Measurements from ENCODE around the gene KCNT2.

KCNT2 gene

GRCh38 chr1:196393742-196394141, 214.5 kb downstream of the KCNT2 start:
- peak; percentile 75 for DNase-seq (ENCODE audit: low read depth)
- no peak overlapping the region for H3K4me3 ChIP-seq (ENCODE audit: low read length)
- no peak for TF ChIP-seq CTCF (conservative IDR thresholded peaks at IDR 0.05; ENCODE audit: low read depth, low read length)

DNA sequence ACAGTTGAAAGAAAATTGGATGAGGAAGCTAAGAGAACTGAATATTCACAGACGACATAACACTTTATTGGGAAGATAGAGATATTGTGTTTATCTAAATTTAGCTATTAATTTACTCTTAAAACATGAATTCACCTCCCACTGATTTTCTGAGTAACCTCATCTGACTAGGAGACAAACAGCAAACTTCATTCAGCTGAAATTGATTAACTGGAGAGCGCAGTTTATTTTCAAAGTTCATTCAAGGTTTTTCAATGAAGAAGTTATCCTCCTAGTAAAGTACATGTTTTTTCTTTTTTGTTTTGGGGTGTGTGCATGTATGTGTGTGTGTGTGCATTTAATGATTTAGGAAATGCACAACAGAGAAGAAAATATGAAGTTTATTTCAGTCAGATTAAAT, 215.0 kb downstream of the KCNT2 start:
- no peak overlapping the region for H3K4me3 ChIP-seq (ENCODE audit: low read length)
- no peak for TF ChIP-seq CTCF (conservative IDR thresholded peaks at IDR 0.05; ENCODE audit: low read depth, low read length)
- no peak for DNase-seq (ENCODE audit: low read depth)

DNA sequence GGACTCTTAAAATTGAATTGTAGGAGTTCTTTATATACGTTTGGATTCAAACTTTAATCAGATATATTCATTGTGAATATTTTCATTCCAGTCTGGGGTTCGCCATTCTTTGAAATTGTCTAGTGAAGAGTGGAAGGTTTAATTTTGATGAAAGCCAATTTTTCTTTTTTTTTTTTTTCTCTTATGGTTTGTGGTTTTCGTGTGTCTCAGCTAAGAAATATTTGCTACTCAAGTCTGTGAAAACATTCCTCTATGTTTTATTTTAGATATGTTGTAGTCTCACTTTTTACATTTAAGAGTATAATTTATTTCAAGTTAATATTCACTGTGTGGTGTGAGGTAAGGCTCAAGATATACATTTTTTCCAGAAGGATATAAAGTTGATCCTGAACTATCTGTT, 220.5 kb downstream of the KCNT2 start:
- no peak for TF ChIP-seq CTCF (conservative IDR thresholded peaks at IDR 0.05; ENCODE audit: low read depth, low read length)
- H3K4me3 ChIP-seq (ENCODE audit: low read length) = no peak overlapping the region
- no peak for DNase-seq (ENCODE audit: low read depth)

DNA sequence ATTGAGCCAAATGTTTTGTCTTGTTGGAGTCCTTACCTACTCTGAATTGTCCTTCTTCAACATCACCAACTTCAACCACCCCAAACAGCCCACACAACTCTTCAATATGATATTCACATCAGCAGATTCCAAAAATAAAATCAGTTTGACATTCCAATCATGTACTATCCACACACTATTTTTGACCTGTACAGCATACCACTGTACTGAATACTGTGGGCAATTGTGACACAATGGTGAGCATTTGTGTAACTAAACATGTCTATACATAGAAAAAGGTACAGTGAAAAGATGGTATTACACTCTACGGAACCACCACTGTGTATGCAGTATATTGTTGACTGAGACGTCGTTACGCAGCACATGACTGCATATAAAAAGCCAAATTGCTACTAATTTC, 223.1 kb downstream of the KCNT2 start:
- no peak for DNase-seq (ENCODE audit: low read depth)
- no peak overlapping the region for H3K4me3 ChIP-seq (ENCODE audit: low read length)
- no peak for TF ChIP-seq CTCF (conservative IDR thresholded peaks at IDR 0.05; ENCODE audit: low read depth, low read length)

- DNase-seq (ENCODE audit: low read depth) = no peak
Measured at GRCh38 chr1:196382383-196382782, 225.9 kb downstream of the KCNT2 start.

DNA sequence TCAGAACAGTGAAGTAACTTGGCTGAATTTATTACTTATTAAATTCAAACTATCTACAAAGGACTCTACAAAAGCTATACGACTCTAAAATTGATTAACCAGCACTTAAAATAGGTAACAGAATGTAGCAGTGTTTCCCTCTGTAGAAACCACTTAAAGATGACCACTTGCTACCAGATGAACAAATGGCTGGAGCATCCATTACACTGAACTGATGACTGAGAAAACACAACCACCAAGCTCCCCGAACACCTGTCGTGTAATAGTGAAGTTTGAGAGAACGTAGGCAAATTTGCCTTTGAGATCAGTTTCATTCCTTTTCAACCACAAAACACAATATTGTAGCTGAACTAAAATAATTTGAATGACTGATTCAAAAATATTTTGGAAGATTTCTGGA, 226.7 kb downstream of the KCNT2 start:
- no peak for TF ChIP-seq CTCF (conservative IDR thresholded peaks at IDR 0.05; ENCODE audit: low read depth, low read length)
- no peak overlapping the region for H3K4me3 ChIP-seq (ENCODE audit: low read length)
- DNase-seq (ENCODE audit: low read depth) = no peak

More at GRCh38 chr1:196382383-196382782, 225.9 kb downstream of the KCNT2 start:
- H3K4me3 ChIP-seq (ENCODE audit: low read length) = no peak overlapping the region
- no peak for TF ChIP-seq CTCF (conservative IDR thresholded peaks at IDR 0.05; ENCODE audit: low read depth, low read length)

GRCh38 chr1:196380316-196380715, 227.9 kb downstream of the KCNT2 start:
- TF ChIP-seq CTCF (conservative IDR thresholded peaks at IDR 0.05; ENCODE audit: low read depth, low read length) = no peak
- H3K4me3 ChIP-seq (ENCODE audit: low read length) = no peak overlapping the region
- no peak for DNase-seq (ENCODE audit: low read depth)

Measured in retinal pigment epithelial cell (primary cell).